Measurements from ENCODE around the gene CCT2.

DNA sequence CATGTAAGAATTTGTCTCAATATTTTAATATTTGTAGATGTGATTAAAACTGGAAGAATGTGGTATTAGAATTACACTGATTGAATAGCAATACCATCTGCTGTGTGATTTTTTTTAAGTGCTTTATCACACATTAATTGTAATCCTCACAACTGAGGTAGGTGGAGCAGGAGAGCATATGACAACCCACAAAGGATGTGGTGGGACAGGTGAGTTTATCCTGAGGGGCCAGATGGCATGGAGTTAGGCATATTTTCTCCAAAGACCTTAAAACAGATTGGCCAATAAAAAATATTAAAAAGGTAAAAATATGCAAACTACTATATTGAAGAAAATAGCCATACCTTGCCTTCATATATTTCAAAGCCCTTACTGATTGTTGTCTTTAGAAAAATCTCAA is 17.7 kb downstream of the CCT2 start:
- TF ChIP-seq, protein P1, sequence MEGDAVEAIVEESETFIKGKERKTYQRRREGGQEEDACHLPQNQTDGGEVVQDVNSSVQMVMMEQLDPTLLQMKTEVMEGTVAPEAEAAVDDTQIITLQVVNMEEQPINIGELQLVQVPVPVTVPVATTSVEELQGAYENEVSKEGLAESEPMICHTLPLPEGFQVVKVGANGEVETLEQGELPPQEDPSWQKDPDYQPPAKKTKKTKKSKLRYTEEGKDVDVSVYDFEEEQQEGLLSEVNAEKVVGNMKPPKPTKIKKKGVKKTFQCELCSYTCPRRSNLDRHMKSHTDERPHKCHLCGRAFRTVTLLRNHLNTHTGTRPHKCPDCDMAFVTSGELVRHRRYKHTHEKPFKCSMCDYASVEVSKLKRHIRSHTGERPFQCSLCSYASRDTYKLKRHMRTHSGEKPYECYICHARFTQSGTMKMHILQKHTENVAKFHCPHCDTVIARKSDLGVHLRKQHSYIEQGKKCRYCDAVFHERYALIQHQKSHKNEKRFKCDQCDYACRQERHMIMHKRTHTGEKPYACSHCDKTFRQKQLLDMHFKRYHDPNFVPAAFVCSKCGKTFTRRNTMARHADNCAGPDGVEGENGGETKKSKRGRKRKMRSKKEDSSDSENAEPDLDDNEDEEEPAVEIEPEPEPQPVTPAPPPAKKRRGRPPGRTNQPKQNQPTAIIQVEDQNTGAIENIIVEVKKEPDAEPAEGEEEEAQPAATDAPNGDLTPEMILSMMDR (conservative IDR thresholded peaks at IDR 0.05) = peak; percentile 32
- no peak for TF ChIP-seq ZFX (IDR thresholded peaks at IDR 0.05)
